B cell (primary cell): ENCODE results near the gene TSPO. TPM values are rescaled to one million over a fixed set of nuclear protein-coding genes. Genes with fewer than 3 reads are reported as not detected.
A peak's percentile ranks its signal among the peaks of the same experiment; 100 is the strongest.

Experiments
- ATAC-seq: fragments of 200-7000 bp; cut with Tn5 transposase; one replicate; pipeline ENCODE4 v1.10.0; 2021; ENCODE audit warnings: low read depth, mild to moderate bottlenecking, moderate number of reproducible peaks, moderate library complexity
- CTCF ChIA-PET: fragments of 350-600 bp; sonication (Branson Sonifier 250); formaldehyde crosslinking; loops from one replicate; lab custom pipeline; 2021; ENCODE audit warnings: antibody characterized with exemption, inconsistent platforms; lab: Charles Lee
- POLR2A ChIA-PET: fragments of 350-600 bp; sonication (Branson Sonifier 250); formaldehyde crosslinking; loops from one replicate; lab custom pipeline; 2021; ENCODE audit warnings: antibody characterized with exemption; lab: Charles Lee
- DNase-seq: peaks from one replicate; pipeline ENCODE4 v3.0.0; 2013
- H2AFZ ChIP-seq: 2 replicates; pipeline ENCODE4 v1.6.1; 2012; ENCODE audit warnings: mild to moderate bottlenecking, low read depth, low read length; ENCODE audit not compliant: insufficient read depth, poor library complexity, severe bottlenecking
- H3K27ac ChIP-seq, 2 donors: 1 replicate in 1 of 2; 2 replicates in 1 of 2; pipeline ENCODE4 v1.5.1; 2012 to 2013; ENCODE audit warnings: low read length in 2 of 2, mild to moderate bottlenecking in 2 of 2, moderate library complexity in 1 of 2
- H3K27me3 ChIP-seq, 4 experiments: fragments of 200-600 bp in 1 of 4; sonication (generic) in 1 of 4; replicated peaks in 1 of 4; 1 replicate in 2 of 4; 2 replicates in 2 of 4; pipeline versions ENCODE4 v1.6.1 to v1.7.0; 2013 to 2016; ENCODE audit warnings: low read length in 3 of 4, mild to moderate bottlenecking in 2 of 4, mixed read lengths in 1 of 4, moderate library complexity in 1 of 4; ENCODE audit not compliant: insufficient read depth in 4 of 4, control insufficient read depth in 3 of 4; ENCODE audit errors: control extremely low read depth in 1 of 4
- H3K36me3 ChIP-seq, 2 experiments: replicated peaks in 1 of 2; 1 replicate in 1 of 2; 2 replicates in 1 of 2; pipeline versions ENCODE4 v1.6.1 to v1.7.1; 2013; ENCODE audit warnings: low read length in 1 of 2; ENCODE audit not compliant: insufficient read depth in 2 of 2, control insufficient read depth in 1 of 2; ENCODE audit errors: control extremely low read depth in 1 of 2, extremely low read depth in 1 of 2
- H3K4me1 ChIP-seq, 2 donors: fragments of 200-600 bp in 1 of 2; sonication (generic) in 1 of 2; 1 replicate in 1 of 2; 2 replicates in 1 of 2; pipeline versions ENCODE4 v1.5.1 to v1.6.1; 2013 to 2017; ENCODE audit warnings: low read length in 2 of 2; ENCODE audit not compliant: control insufficient read depth in 2 of 2, insufficient read depth in 2 of 2
- H3K4me2 ChIP-seq: replicated peaks from 2 replicates; pipeline ENCODE3; 2012; ENCODE audit warnings: mild to moderate bottlenecking, low read depth, low read length; ENCODE audit not compliant: poor library complexity, severe bottlenecking
- H3K4me3 ChIP-seq, 5 experiments: fragments of 200-600 bp in 1 of 5; sonication (generic) in 1 of 5; 1 replicate in 3 of 5; 2 replicates in 2 of 5; pipeline versions ENCODE4 v1.5.1 to v1.7.0; 2011 to 2016; ENCODE audit warnings: low read length in 4 of 5, mild to moderate bottlenecking in 4 of 5, low read depth in 2 of 5, control low read depth in 1 of 5, moderate library complexity in 1 of 5; ENCODE audit not compliant: insufficient read depth in 1 of 5; ENCODE audit errors: control extremely low read depth in 1 of 5, extremely low read depth in 1 of 5
- H3K79me2 ChIP-seq: fragments of 200-600 bp; sonication (generic); one replicate; pipeline ENCODE4 v1.6.0; 2016; ENCODE audit warnings: low read length; ENCODE audit not compliant: control insufficient read depth, insufficient read depth
- H3K9ac ChIP-seq: fragments of 200-600 bp; sonication (generic); 2 replicates; pipeline ENCODE4 v1.6.1; 2017; ENCODE audit warnings: mild to moderate bottlenecking, low read length, moderate library complexity
- H3K9me3 ChIP-seq, 3 donors: one replicate each; pipeline versions ENCODE4 v1.6.1 to v1.7.1; 2013; ENCODE audit warnings: low read length in 2 of 3; ENCODE audit not compliant: control insufficient read depth in 2 of 3, insufficient read depth in 1 of 3; ENCODE audit errors: control extremely low read depth in 1 of 3
- H4K20me1 ChIP-seq: 2 replicates; pipeline ENCODE4 v1.6.0; 2012; ENCODE audit warnings: mild to moderate bottlenecking, low read length; ENCODE audit not compliant: insufficient read depth, control insufficient read depth, poor library complexity, severe bottlenecking
- H3K27ac Mint-ChIP-seq: one replicate; pipeline ENCODE4 v1.8.0; 2021; ENCODE audit warnings: mixed read lengths
- H3K27me3 Mint-ChIP-seq: one replicate; pipeline ENCODE4 v1.8.0; 2021; ENCODE audit warnings: mixed read lengths
- H3K4me1 Mint-ChIP-seq: one replicate; pipeline ENCODE4 v1.8.0; 2021; ENCODE audit warnings: mixed read lengths
- H3K4me3 Mint-ChIP-seq: one replicate; pipeline ENCODE4 v1.8.0; 2021; ENCODE audit warnings: mixed read lengths
- H3K9me3 Mint-ChIP-seq: one replicate; pipeline ENCODE4 v1.8.0; 2022; ENCODE audit warnings: mixed read lengths; ENCODE audit not compliant: insufficient read depth
- CTCF ChIP-seq: fragments of 200-600 bp; IDR thresholded peaks from one replicate; pipeline ENCODE4 v1.8.0; 2022; ENCODE audit warnings: antibody characterized with exemption, mild to moderate bottlenecking
- EZH2 ChIP-seq: IDR thresholded peaks from 2 replicates; pipeline ENCODE4 v1.6.1; 2012; ENCODE audit warnings: borderline replicate concordance, low read depth, mild to moderate bottlenecking, moderate library complexity, low read length; ENCODE audit not compliant: insufficient read depth, poor library complexity, severe bottlenecking
- WGBS: methylation state at CpG from one replicate; pipeline ENCODE4 v1.1.5; 2013; ENCODE audit warnings: missing lambda C conversion rate; ENCODE audit not compliant: insufficient coverage; 5-methylcytosine and 5-hydroxymethylcytosine counted together
- intact Hi-C: fragments of 100-400 bp; cut with micrococcal nuclease; formaldehyde crosslinking; loops from one replicate; pipeline ENCODE4 v1.10.0; 2022
- polyA plus RNA-seq: library from polyadenylated mRNA; depleted of rRNA; stranded (reverse); fragments of >200 nt; gene quantifications from 2 replicates; pipeline ENCODE4 v1.2.3, GENCODE V29; 2012
- total RNA-seq, 2 donors: library from RNA; stranded (reverse); fragments of 120-200 nt in 1 of 2; gene quantifications; 1 replicate in 1 of 2; 2 replicates in 1 of 2; pipeline versions ENCODE4 v1.2.3 to v1.2.4, GENCODE V29; 2013 to 2022

Gene TSPO
- total and polyA plus RNA-seq, 2 donors (not counting 1 experiment from before 2014, with no cell fraction given), result 54.9 to 94.2 TPM

- Mint-ChIP-seq H3K4me1 (peaks cover 10% of the 10 kb centered on the region), H3K27ac (no peak overlapping the region), H3K9me3 (no peaks in the 10 kb centered on the region), H3K27me3 (no peaks in the 10 kb centered on the region), H3K4me3 (no peak overlapping the region)
- H3K79me2 ChIP-seq, result no peaks in the 10 kb centered on the region
- peaks cover 0 to 9% (median 0%) of the 10 kb centered on the region in 3 donors for H3K9me3 ChIP-seq
- peaks cover 0 to 32% (median 11%) of the 10 kb centered on the region in 4 experiments for H3K27me3 ChIP-seq
- peaks cover 24 to 29% of the 10 kb centered on the region in 2 donors for H3K4me1 ChIP-seq
- H3K4me3 ChIP-seq, result no peak overlapping the region
- DNase-seq (no peak), ATAC-seq (no peak)
- no peak for TF ChIP-seq EZH2
- H3K4me2 ChIP-seq, result peak overlapping the region; percentile 14
- H2AFZ ChIP-seq, result no peak overlapping the region
- peaks cover 2 to 20% of the 10 kb centered on the region in 2 experiments for H3K36me3 ChIP-seq
- WGBS, result 59% methylated on average over 13 of the region's 16 CpGs
- ChIA-PET CTCF (interaction anchor here (1.6 kb wide), 1 partner anchor 20 kb away, joined by 4 read pairs; the partner anchor contains the start of gene BIK), POLR2A (no interaction called here)
- intact Hi-C loops, result loop anchor here (10.0 kb wide), 1 partner anchor 265 kb away; no protein-coding TSS in a partner anchor
- H3K27ac ChIP-seq, result no peak overlapping the region
- peaks cover 29% of the 10 kb centered on the region for H4K20me1 ChIP-seq
- H3K9ac ChIP-seq, result no peak overlapping the region
Observed at GRCh38 chr22:43129426-43130425, 21.6 kb upstream of the TSPO start.

- Histone ChIP-seq H2AFZ (no peak overlapping the region), H3K4me2 (no peak overlapping the region), H3K27me3 (peaks cover 0 to 30% (median 11%) of the 10 kb centered on the region in 4 experiments), H3K36me3 (peaks cover 4 to 28% of the 10 kb centered on the region in 2 experiments), H3K4me1 (peaks cover 24 to 38% of the 10 kb centered on the region in 2 donors), H3K27ac (no peak overlapping the region), H4K20me1 (peaks cover 41% of the 10 kb centered on the region), H3K9ac (no peak overlapping the region), H3K4me3 (no peak overlapping the region), H3K9me3 (peaks cover 0 to 12% (median 0%) of the 10 kb centered on the region in 3 donors), H3K79me2 (peaks cover 5% of the 10 kb centered on the region)
- Mint-ChIP-seq H3K27me3 (no peaks in the 10 kb centered on the region), H3K4me3 (no peak overlapping the region), H3K27ac (no peak overlapping the region), H3K4me1 (peaks cover 13% of the 10 kb centered on the region), H3K9me3 (no peaks in the 10 kb centered on the region)
- DNase-seq (no peak), ATAC-seq (no peak)
- 100% methylated on average over 13 of the region's 17 CpGs for WGBS
- CTCF ChIA-PET, result interaction anchor here (1.2 kb wide), 1 partner anchor 11 kb away, joined by 5 read pairs; the partner anchor contains the start of gene MCAT
- intact Hi-C loops, result loop anchor here (10.0 kb wide), 1 partner anchor 267 kb away; no protein-coding TSS in a partner anchor
- no peak for TF ChIP-seq EZH2
- no peak for TF ChIP-seq CTCF
- POLR2A ChIA-PET, result no interaction called here
Observed at GRCh38 chr22:43131773-43132501, 19.4 kb upstream of the TSPO start.
